NAMALWA (cell line): ENCODE data around the gene RPS14.

Source experiments
- DNase-seq: peaks from one replicate; pipeline ENCODE4 v3.0.0-alpha.2; 2015; ENCODE audit warnings: low spot score

RPS14 gene

GRCh38 chr5:150413176-150413901 is 36.2 kb downstream of the RPS14 start:
- DNase-seq: no peak

GRCh38 chr5:150412319-150413175 is 37.0 kb downstream of the RPS14 start, which contains the start of gene CD74:
CD74 (minus strand) TSS chr5:150412910; CDS start chr5:150412749, 161 bp downstream.
- DNase-seq: peak; percentile 99

- peak; percentile 94 for DNase-seq
These were observed 38.1 kb downstream of the RPS14 start for GRCh38 chr5:150411245-150411979.

- DNase-seq: peak; percentile 98
These were observed 38.9 kb downstream of the RPS14 start for GRCh38 chr5:150410524-150411244.

GRCh38 chr5:150409638-150410523 is 39.7 kb downstream of the RPS14 start:
- DNase-seq: peak; percentile 78

GRCh38 chr5:150408231-150408943 is 41.2 kb downstream of the RPS14 start:
- DNase-seq: no peak

GRCh38 chr5:150407096-150407720 is 42.3 kb downstream of the RPS14 start:
- no peak for DNase-seq

GRCh38 chr5:150406723-150407095 is 42.8 kb downstream of the RPS14 start:
- DNase-seq: no peak

- DNase-seq: no peak
These were observed 43.3 kb downstream of the RPS14 start for GRCh38 chr5:150406103-150406722.

- DNase-seq: no peak
These were observed 44.4 kb downstream of the RPS14 start for GRCh38 chr5:150404941-150405816.

- DNase-seq: no peak
These were observed 45.0 kb downstream of the RPS14 start for GRCh38 chr5:150404535-150404934.

- no peak for DNase-seq
These were observed 45.4 kb downstream of the RPS14 start for GRCh38 chr5:150404121-150404520.

- DNase-seq: no peak
These were observed 46.6 kb downstream of the RPS14 start for GRCh38 chr5:150402901-150403342.

GRCh38 chr5:150402229-150402773 is 47.2 kb downstream of the RPS14 start:
- no peak for DNase-seq

- DNase-seq: no peak
These were observed 47.9 kb downstream of the RPS14 start for GRCh38 chr5:150401376-150402228.

- DNase-seq: peak; percentile 49
These were observed 48.5 kb downstream of the RPS14 start for GRCh38 chr5:150401076-150401375.
